GM18907 (cell line): ENCODE measurements around the gene COQ2.
"Not testable (repeated sequence)": the region's sequence is repeated elsewhere in the genome, so short reads cannot be mapped to it uniquely, and the experiment has no call there.

Experiments
- ATAC-seq: cut with Tn5 transposase; IDR thresholded peaks from one replicate; pipeline ENCODE4 v1.9.1; 2021; ENCODE audit warnings: mild to moderate bottlenecking, moderate library complexity; ENCODE audit not compliant: unreplicated experiment

COQ2 gene

DNA sequence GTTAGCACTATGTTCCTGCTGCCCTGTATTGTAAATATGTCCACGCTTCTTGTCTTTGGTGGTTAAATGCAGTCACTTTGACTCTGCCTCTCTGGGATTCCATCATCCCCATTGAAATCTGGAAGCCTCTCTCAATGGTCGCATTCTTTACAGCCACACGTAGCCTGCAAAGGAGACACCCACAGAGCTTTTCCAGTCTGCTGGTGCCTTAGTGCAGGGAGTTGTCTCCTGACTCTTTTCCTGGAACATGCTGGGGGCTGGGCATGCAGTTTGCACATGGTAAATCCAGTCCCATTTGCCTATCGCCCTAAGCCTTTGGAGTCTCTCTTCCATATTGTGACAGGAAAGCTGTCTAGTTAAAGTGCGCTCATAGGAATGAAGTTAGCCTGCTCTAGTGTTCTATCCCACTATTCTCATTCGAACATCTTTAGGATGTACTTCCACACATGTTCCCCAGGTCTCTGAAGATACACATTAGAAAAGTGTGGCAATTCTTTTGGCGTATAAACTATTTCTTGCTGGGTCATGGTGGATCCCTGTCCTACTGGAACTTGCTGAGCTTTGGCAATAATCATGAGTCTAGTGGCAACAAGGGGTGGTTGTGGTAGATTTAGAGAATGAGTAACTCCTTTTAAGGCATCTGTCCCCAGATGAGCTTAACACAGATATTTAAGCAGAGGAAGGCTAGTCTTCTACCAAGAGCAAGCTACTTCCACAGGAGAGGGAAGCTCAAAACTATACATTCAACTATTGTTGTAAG, 33.7 kb downstream of the COQ2 start:
- ATAC-seq, result no peak

DNA sequence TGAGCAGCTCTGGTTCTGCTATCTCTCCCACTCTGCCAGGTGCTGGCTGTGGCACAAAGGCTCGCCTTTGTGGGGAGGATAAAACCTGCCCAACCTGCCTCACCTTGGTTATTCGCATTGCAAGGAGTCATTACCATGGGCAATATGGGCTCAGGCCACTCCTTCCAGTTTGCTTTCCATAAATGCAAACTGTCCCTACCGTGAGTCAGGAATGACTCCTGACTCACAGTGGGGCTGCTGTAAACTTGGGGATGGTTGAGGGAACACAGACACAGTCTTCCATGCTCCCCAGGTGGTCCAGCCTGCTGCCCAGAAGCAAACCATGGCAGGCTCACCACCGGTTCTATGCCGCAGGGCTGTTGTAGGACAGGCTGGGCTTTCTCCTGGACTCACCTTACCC, 36.1 kb downstream of the COQ2 start:
- no peak for ATAC-seq

DNA sequence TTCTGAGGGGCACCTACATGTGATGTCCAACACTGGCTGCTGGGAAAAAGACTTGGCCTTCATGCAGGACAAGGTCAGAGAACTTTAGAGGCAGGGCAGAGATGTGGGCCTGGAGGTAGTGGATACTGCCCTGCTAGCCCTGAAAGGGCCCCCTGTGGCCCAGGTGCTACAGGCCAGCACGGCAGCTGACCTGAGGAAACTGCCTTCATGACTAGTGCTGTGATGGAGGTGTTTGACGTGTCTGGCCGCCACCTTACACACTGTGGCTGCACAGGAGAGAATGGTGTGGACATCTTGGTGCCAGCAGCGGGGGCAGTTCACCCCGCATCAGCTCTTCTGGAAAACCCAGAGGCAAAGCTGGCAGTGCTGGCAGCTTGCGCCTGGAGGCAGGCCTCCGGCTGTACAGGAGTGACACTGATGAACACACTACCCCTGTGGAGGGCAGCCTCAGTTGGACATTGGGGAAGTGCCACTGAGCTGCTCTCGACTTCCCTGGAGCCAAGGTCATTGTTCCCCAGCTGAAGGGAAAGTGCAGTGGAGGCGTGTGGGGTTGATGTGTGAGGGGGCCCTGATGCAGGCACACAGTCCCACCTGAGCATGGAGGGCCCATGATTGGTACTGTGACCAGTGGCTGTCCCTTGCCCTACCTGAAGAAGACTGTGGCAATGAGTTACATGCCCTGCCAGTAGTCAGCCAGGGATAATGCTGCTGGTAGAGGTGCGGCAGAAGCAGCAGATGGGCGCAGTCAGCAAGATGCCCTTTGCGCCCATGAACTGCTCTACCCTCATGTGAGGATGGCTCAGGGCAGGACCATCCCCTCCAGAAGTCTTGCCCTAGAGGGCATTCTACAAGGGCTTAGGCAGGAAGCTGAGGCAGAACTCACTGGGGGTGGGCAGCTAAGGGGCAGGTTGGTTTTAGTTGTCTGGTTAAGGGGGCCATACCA, 36.9 kb downstream of the COQ2 start:
- ATAC-seq, result no peak

- no peak for ATAC-seq
Observed at GRCh38 chr4:83241132-83241531, 43.5 kb downstream of the COQ2 start.

GRCh38 chr4:83240379-83240875, 44.2 kb downstream of the COQ2 start:
- peak; percentile 94 for ATAC-seq

DNA sequence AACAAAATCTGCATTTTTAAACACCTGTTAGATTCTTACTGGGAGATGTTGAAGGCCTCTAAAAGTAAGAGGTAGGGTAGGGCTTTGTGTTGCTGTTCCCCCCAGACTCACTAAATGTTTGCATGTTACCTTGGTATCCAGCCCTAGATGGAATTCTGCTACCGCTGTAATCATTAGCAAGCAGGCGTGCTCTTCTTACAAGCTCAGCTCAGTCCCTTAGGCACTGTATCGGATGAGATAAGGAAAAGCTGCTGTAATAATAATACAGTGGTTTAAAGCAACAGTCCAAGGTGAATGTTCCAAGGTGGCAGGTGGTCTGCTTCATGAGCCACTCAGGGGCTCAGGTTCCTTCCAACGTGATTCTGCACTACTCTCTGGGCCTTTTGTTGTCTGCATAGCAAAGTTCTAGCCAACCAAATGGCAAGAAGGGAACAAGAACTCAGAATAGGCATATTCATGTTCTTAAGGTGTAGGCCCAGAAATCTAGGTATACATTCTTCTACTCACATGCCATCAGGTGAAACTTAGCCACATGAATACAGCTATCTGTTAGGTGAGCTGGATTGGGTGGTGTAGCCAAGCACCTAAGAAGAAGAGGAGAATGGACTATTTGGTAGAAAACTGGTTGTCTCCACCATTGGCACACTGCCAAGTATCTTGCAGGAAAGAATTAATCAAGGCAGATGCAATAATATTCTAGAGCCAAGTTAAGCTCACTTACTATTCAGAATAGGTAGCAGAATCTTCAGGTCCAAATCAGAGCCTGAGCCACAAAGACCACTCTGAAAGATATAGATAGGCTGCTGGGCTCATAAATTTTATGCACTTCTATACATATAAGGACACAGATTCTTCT, 46.0 kb downstream of the COQ2 start:
- no peak for ATAC-seq

GRCh38 chr4:83237591-83237990, 47.0 kb downstream of the COQ2 start:
- no peak for ATAC-seq

GRCh38 chr4:83235645-83236133, 48.9 kb downstream of the COQ2 start:
- not testable (repeated sequence) for ATAC-seq

DNA sequence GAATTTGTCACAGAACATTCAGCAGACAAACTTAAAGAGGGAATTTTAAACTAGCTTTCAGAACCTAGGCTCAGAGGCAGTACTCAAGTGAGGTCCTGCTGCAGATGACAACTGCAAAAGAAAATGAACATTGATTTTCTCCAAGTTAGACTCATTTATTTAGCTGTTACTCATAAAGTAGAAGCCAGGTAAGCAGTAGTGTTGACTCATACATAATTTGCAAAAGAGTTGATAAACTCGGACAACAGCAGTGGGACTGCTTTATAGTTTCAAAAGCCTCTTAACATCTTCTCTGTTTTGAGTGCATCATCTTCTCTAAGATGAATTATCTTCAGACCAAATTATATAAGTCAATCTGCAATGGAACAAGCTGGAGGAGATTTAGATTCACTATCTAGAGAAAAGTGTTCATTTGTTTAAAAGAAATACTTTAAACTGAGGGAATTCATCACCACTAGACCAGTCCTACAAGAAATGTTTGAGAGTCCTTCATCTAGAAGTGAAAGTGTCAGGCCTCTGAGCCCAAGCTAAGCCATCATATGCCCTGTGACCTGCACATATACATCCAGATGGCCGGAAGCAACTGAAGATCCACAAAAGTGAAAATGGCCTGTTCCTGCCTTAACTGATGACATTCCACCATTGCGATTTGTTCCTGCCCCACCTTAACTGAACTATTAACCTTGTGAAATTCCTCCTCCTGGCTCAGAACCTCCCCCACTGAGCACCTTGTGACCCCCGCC, 49.5 kb downstream of the COQ2 start:
- no peak for ATAC-seq

- not testable (repeated sequence) for ATAC-seq
Observed at GRCh38 chr4:83234387-83234786, 50.2 kb downstream of the COQ2 start.

GRCh38 chr4:83232082-83232481, 52.5 kb downstream of the COQ2 start:
- ATAC-seq, result no peak

DNA sequence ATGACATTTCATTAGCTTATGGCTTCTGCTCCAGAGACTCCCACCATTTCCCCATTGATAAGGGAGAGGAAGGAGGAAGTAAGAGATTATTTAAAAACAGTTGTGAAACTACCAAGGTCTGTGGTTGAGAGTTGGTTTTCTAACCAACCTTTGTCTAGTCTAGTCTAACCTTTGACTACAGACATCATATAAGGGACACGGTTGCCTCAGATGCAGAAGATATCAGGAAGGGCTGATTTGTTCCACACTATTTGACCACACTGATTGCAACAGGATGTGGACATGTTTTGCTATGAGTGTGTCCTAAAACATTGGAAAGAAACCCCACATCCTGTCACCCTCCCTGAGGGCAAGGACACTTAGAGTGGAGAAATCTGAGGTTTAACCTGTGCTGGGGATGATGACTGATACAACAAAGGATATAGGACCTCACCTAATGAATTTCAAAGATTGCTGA, 53.0 kb downstream of the COQ2 start:
- ATAC-seq, result peak; percentile 78

DNA sequence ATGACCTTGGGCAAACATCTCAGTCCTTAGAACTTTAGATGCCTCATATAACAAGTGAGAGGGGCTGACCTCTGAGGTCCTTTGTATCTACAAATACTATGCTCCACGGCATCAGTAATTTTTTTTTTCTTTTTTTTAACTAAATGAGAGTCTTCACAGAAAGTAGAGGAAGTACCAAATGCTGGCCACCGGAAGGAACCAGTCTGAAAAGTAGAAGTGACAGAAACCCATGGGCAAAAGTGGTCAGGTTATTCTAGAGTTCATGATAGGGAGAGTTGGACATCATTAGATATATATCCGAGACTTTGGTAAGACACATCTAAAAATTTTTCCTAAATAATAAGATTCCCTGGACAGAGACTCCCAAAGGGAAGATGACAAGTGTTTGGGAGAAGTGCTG, 53.7 kb downstream of the COQ2 start:
- no peak for ATAC-seq

DNA sequence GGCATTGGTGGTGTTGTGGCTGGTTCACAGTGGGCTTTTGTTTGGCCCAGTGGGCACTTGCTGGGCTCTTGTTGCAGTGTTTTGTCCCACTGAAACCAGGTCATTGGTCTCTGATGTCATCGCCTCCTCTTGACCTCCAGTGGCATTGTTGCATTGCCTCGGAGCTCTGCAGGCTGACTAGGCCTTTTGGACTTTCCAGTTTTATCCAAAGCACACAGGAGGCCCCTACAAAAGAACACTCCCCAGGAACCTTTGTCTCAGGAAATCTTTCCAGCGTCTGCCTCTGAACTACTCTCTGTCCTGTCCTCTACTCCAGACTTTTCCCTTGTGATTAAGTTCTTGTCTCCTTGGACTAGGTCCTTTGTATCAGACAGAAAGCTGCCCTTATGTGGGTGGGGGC, 54.8 kb downstream of the COQ2 start:
- ATAC-seq, result no peak

- no peak for ATAC-seq
Observed at GRCh38 chr4:83228231-83228630, 56.4 kb downstream of the COQ2 start.

GRCh38 chr4:83224502-83225197, 59.9 kb downstream of the COQ2 start:
- ATAC-seq, result no peak

DNA sequence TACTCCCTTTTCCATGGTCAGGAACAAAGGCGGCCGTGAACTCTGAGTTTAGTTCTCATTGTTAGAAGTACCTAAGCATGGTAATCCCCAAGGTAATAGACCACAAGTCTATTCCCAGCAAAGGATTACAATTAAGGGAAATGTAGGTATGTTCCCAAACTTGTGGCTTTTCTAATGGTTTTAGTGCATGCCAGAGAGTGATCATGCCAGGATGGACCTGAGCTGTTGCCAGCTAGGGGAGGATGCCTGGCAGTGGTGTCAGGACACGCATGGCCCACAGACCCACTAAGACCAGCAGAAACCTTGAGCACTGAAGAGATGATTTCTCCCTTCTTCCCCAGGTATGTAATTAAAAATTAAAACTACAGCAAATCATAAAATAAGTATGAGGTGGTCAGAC, 60.8 kb downstream of the COQ2 start:
- ATAC-seq, result no peak

- ATAC-seq, result peak; percentile 46
Observed at GRCh38 chr4:83221897-83222441, 62.6 kb downstream of the COQ2 start.
